Measurements from ENCODE around the gene GALK2. TPM values are rescaled to one million over a fixed set of nuclear protein-coding genes. Genes with fewer than 3 reads are reported as not detected.

Gene GALK2
- total and polyA plus RNA-seq, 2 of the 4 experiments (the other 2 are of a cell fraction) = 27.0 to 63.6 TPM

DNA sequence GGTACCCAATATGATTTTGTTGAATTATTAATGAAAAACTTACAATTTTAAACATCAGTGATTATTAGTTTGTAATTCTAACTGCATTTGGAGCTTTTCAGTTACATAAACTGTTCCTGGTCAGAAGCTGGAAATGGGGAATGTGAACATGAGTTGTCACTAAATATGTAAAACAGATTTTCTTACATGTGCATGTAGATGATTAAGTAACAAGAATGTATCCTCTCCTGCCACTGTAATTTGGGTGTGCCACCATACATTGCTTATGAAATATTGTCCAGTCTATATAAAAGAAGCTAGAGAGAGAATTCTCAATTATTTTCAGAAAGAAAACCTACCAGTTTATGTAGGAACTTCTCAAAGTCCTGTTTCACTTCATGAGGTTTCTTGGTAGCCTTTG, 161.4 kb downstream of the GALK2 start:
- Histone ChIP-seq H3K23ac (ENCODE audit: low read depth, low read length) (no peak overlapping the region), H2AFZ (replicated peaks; ENCODE audit: low read length, poor library complexity) (no peak overlapping the region), H3K9ac (ENCODE audit: low read depth, low read length) (no peak overlapping the region), H2BK5ac (ENCODE audit: low read depth, low read length, poor library complexity, severe bottlenecking) (no peak overlapping the region), H2BK120ac (ENCODE audit: low read depth, low read length) (no peak overlapping the region), H4K20me1 (ENCODE audit: insufficient read depth, low read length) (no peaks in the 10 kb centered on the region), H3K18ac (ENCODE audit: low read depth, low read length) (no peak overlapping the region), H3K4me2 (ENCODE audit: low read depth, low read length) (no peak overlapping the region), H3K36me3 (ENCODE audit: control insufficient read depth, insufficient read depth, low read length) (peaks cover 5% of the 10 kb centered on the region), H3K56ac (ENCODE audit: extremely low read depth, insufficient read depth, low read length) (no peak overlapping the region), H3K79me1 (ENCODE audit: low read depth in 1 of 2, low read length in 2 of 2) (0 out of 4 replicates have a peak, but pooled peaks cover 0 to 3% of the 10 kb centered on the region in 2 experiments), H3K4me3 (ENCODE audit: insufficient read depth, low read depth, low read length) (no peak overlapping the region), H2AK9ac (replicated peaks; ENCODE audit: low read depth, low read length, poor library complexity) (no peak overlapping the region), H3K4me1 (ENCODE audit: control insufficient read depth, insufficient read depth, low read length) (no peaks in the 10 kb centered on the region), H3K27ac (ENCODE audit: insufficient read depth, low read length) (no peak overlapping the region), H4K91ac (ENCODE audit: insufficient read depth, low read depth, low read length) (no peak overlapping the region), H4K5ac (ENCODE audit: low read depth, low read length) (no peak overlapping the region), H2BK20ac (ENCODE audit: low read depth, low read length) (no peak overlapping the region), H3K14ac (replicated peaks; ENCODE audit: low read depth, low read length) (no peak overlapping the region), H3K27me3 (ENCODE audit: control insufficient read depth, insufficient read depth, low read length) (no peaks in the 10 kb centered on the region), H3K4ac (ENCODE audit: low read depth, low read length) (no peak overlapping the region), H2BK15ac (ENCODE audit: low read depth, low read length) (no peak overlapping the region), H2AK5ac (ENCODE audit: low read depth, low read length) (no peak overlapping the region), H3K9me3 (ENCODE audit: control insufficient read depth, insufficient read depth, low read length) (no peaks in the 10 kb centered on the region), H4K8ac (ENCODE audit: low read depth in 2 of 2, low read length in 2 of 2) (no peak overlapping the region), H3K9me1 (ENCODE audit: insufficient read depth, low read length) (peaks cover 9% of the 10 kb centered on the region)
- dilution Hi-C loops (cut with HindIII; ENCODE audit: low sequenced_read_pairs, unreplicated experiment) (no loop called here), intact Hi-C loops (cut with micrococcal nuclease) (no loop called here), in situ Hi-C loops (cut with MboI; ENCODE audit: low sequenced_read_pairs) (no loop called here)
- TF ChIP-seq, protein P1, sequence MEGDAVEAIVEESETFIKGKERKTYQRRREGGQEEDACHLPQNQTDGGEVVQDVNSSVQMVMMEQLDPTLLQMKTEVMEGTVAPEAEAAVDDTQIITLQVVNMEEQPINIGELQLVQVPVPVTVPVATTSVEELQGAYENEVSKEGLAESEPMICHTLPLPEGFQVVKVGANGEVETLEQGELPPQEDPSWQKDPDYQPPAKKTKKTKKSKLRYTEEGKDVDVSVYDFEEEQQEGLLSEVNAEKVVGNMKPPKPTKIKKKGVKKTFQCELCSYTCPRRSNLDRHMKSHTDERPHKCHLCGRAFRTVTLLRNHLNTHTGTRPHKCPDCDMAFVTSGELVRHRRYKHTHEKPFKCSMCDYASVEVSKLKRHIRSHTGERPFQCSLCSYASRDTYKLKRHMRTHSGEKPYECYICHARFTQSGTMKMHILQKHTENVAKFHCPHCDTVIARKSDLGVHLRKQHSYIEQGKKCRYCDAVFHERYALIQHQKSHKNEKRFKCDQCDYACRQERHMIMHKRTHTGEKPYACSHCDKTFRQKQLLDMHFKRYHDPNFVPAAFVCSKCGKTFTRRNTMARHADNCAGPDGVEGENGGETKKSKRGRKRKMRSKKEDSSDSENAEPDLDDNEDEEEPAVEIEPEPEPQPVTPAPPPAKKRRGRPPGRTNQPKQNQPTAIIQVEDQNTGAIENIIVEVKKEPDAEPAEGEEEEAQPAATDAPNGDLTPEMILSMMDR (conservative IDR thresholded peaks at IDR 0.05; ENCODE audit: low read depth, low read length) = no peak
- TF ChIP-seq POLR2A (IDR thresholded peaks at IDR 0.05; ENCODE audit: low read depth, low read length) = no peak
- no peak for TF ChIP-seq CHD1 (IDR thresholded peaks at IDR 0.05; ENCODE audit: low read depth, low read length)
- TF ChIP-seq MAFK (IDR thresholded peaks at IDR 0.05; ENCODE audit: low read depth, low read length) = no peak
- no peak for TF ChIP-seq SMC3 (IDR thresholded peaks at IDR 0.05; ENCODE audit: low read depth, low read length)
- TF ChIP-seq, protein P2, sequence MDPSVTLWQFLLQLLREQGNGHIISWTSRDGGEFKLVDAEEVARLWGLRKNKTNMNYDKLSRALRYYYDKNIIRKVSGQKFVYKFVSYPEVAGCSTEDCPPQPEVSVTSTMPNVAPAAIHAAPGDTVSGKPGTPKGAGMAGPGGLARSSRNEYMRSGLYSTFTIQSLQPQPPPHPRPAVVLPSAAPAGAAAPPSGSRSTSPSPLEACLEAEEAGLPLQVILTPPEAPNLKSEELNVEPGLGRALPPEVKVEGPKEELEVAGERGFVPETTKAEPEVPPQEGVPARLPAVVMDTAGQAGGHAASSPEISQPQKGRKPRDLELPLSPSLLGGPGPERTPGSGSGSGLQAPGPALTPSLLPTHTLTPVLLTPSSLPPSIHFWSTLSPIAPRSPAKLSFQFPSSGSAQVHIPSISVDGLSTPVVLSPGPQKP (IDR thresholded peaks at IDR 0.05; ENCODE audit: borderline replicate concordance, low read depth, low read length) = no peak
- TF ChIP-seq, protein P3, sequence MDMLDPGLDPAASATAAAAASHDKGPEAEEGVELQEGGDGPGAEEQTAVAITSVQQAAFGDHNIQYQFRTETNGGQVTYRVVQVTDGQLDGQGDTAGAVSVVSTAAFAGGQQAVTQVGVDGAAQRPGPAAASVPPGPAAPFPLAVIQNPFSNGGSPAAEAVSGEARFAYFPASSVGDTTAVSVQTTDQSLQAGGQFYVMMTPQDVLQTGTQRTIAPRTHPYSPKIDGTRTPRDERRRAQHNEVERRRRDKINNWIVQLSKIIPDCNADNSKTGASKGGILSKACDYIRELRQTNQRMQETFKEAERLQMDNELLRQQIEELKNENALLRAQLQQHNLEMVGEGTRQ (IDR thresholded peaks at IDR 0.05; ENCODE audit: low read depth, low read length) = no peak
- TF ChIP-seq RCOR1 (IDR thresholded peaks at IDR 0.05; ENCODE audit: insufficient replicate concordance, low read length) = no peak
- no peak for TF ChIP-seq CEBPB (IDR thresholded peaks at IDR 0.05; ENCODE audit: low read depth, low read length)
- TF ChIP-seq FOS (IDR thresholded peaks at IDR 0.05; ENCODE audit: low read depth, low read length) = no peak
- TF ChIP-seq MAZ (IDR thresholded peaks at IDR 0.05; ENCODE audit: borderline replicate concordance, low read depth, low read length) = no peak
- TF ChIP-seq RFX5 (IDR thresholded peaks at IDR 0.05; ENCODE audit: low read depth, low read length) = no peak
- no peak for TF ChIP-seq NFE2L2 (IDR thresholded peaks at IDR 0.05; ENCODE audit: low read depth, low read length)
- TF ChIP-seq RAD21 (IDR thresholded peaks at IDR 0.05; ENCODE audit: low read length) = no peak
- no peak for TF ChIP-seq MXI1 (IDR thresholded peaks at IDR 0.05; ENCODE audit: borderline replicate concordance, low read depth, low read length)
- TF ChIP-seq BHLHE40 (IDR thresholded peaks at IDR 0.05; ENCODE audit: low read depth, low read length) = no peak
- no peak for ATAC-seq (ENCODE audit: low read depth)
- BruUV-seq (replicated peaks) = no TSS peak
- no peak for DNase-seq
- ChIA-PET CTCF (no interaction called here), POLR2A (ENCODE audit: unreplicated experiment) (no interaction called here)
